ENCODE results near the gene FLOT1. TPM values are rescaled to one million over a fixed set of nuclear protein-coding genes. Genes with fewer than 3 reads are reported as not detected.

The FLOT1 gene
- total and polyA plus RNA-seq, 9 of the 15 experiments (the other 6 are each of a cell fraction or from before 2014, with no cell fraction given) = 11.7 to 149 (median 118) TPM

- TF ChIP-seq, protein P1, sequence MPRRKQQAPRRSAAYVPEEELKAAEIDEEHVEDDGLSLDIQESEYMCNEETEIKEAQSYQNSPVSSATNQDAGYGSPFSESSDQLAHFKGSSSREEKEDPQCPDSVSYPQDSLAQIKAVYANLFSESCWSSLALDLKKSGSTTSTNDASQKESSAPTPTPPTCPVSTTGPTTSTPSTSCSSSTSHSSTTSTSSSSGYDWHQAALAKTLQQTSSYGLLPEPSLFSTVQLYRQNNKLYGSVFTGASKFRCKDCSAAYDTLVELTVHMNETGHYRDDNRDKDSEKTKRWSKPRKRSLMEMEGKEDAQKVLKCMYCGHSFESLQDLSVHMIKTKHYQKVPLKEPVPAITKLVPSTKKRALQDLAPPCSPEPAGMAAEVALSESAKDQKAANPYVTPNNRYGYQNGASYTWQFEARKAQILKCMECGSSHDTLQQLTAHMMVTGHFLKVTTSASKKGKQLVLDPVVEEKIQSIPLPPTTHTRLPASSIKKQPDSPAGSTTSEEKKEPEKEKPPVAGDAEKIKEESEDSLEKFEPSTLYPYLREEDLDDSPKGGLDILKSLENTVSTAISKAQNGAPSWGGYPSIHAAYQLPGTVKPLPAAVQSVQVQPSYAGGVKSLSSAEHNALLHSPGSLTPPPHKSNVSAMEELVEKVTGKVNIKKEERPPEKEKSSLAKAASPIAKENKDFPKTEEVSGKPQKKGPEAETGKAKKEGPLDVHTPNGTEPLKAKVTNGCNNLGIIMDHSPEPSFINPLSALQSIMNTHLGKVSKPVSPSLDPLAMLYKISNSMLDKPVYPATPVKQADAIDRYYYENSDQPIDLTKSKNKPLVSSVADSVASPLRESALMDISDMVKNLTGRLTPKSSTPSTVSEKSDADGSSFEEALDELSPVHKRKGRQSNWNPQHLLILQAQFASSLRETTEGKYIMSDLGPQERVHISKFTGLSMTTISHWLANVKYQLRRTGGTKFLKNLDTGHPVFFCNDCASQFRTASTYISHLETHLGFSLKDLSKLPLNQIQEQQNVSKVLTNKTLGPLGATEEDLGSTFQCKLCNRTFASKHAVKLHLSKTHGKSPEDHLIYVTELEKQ (CRISPR knock-in tag; IDR thresholded peaks at IDR 0.05) = no peak; the same call in 1 of the 2 replicates
- no peak for TF ChIP-seq XRCC5 (IDR thresholded peaks at IDR 0.05; ENCODE audit: low read depth, low read length)
- TF ChIP-seq NONO (IDR thresholded peaks at IDR 0.05; ENCODE audit: low read depth in 2 of 2, low read length in 1 of 2) = no peak
- no peak for TF ChIP-seq PHB (CRISPR knock-in tag; IDR thresholded peaks at IDR 0.05)
- TF ChIP-seq MTF1 (CRISPR knock-in tag; IDR thresholded peaks at IDR 0.05; ENCODE audit: borderline replicate concordance) = no peak
- TF ChIP-seq ZNF3 (CRISPR knock-in tag; IDR thresholded peaks at IDR 0.05) = 0 out of 2 replicates have a peak, but pooled peaks have one; percentile 28
- TF ChIP-seq MTA2 (IDR thresholded peaks at IDR 0.05; ENCODE audit: low read depth) = peak; percentile 46
- TF ChIP-seq FOXP1 (CRISPR knock-in tag; IDR thresholded peaks at IDR 0.05) = no peak; the same call in 1 of the 2 replicates
- no peak for TF ChIP-seq ZNF121 (CRISPR knock-in tag; conservative IDR thresholded peaks at IDR 0.05)
- TF ChIP-seq CCNT2 (IDR thresholded peaks at IDR 0.05; ENCODE audit: borderline replicate concordance, extremely low read depth, insufficient read length, low read depth, low read length) = peak; percentile 76
- TF ChIP-seq RB1 (IDR thresholded peaks at IDR 0.05; ENCODE audit: low read depth) = no peak
- peak; percentile 86; the same call in 1 of the 2 replicates for TF ChIP-seq ATF7 (IDR thresholded peaks at IDR 0.05)
- no peak for TF ChIP-seq CHAMP1 (IDR thresholded peaks at IDR 0.05)
- no peak for TF ChIP-seq HMG20A (CRISPR knock-in tag; conservative IDR thresholded peaks at IDR 0.05)
- TF ChIP-seq HNRNPLL (IDR thresholded peaks at IDR 0.05; ENCODE audit: low read depth, low read length, poor library complexity, severe bottlenecking) = no peak
- no peak for TF ChIP-seq SMAD1 (IDR thresholded peaks at IDR 0.05; ENCODE audit: low read depth, low read length, partially characterized antibody)
- no peak for TF ChIP-seq KLF13 (tag; IDR thresholded peaks at IDR 0.05; ENCODE audit: borderline replicate concordance, low read depth)
- TF ChIP-seq SPI1 (IDR thresholded peaks at IDR 0.05; ENCODE audit: borderline replicate concordance, low read depth, low read length) = peak; percentile 86
- TF ChIP-seq U2AF1 (optimal IDR thresholded peaks at IDR 0.05; ENCODE audit: low read depth, low read length) = no peak
- no peak for TF ChIP-seq NR2C2 (CRISPR knock-in tag; IDR thresholded peaks at IDR 0.05)
- peak; percentile 85 for TF ChIP-seq NR2C2 (tag; IDR thresholded peaks at IDR 0.05)
- TF ChIP-seq RCOR1 (IDR thresholded peaks at IDR 0.05; ENCODE audit: borderline replicate concordance in 1 of 2, low read depth in 2 of 2, low read length in 2 of 2) = peak in 1 of 2 experiments; percentile 78; a peak in 2 of 4 replicates
- TF ChIP-seq SMARCE1 (IDR thresholded peaks at IDR 0.05) = peak; percentile 99
Measured at GRCh38 chr6:30769088-30769852, 26.8 kb upstream of the FLOT1 start (continued).
